ENCODE results near the gene PPP1R2B.
"Not testable (repeated sequence)": the region's sequence is repeated elsewhere in the genome, so short reads cannot be mapped to it uniquely, and the experiment has no call there.

Gene PPP1R2B

DNA sequence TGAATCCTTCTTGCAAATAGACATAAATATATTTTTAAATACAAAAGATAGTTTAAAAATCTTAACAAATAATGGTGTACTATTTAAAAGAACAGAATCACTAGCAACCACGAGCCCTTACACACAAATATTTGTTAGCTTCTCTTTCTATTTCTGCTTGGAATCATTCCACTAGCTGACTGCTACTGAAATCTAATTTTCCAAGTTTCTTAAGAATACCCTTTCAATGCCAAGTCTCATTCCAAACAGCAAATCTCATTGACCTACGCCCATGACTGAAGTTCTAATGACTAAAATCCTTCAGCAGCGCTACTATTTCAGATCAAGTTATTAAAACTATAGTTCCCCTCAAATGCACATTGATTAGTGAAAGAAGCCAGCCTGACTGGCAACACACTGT, 13.2 kb upstream of the PPP1R2B start:
- no peak overlapping the region for H3K4me3 ChIP-seq (ENCODE audit: low read depth, low read length)
- TF ChIP-seq, protein P1, sequence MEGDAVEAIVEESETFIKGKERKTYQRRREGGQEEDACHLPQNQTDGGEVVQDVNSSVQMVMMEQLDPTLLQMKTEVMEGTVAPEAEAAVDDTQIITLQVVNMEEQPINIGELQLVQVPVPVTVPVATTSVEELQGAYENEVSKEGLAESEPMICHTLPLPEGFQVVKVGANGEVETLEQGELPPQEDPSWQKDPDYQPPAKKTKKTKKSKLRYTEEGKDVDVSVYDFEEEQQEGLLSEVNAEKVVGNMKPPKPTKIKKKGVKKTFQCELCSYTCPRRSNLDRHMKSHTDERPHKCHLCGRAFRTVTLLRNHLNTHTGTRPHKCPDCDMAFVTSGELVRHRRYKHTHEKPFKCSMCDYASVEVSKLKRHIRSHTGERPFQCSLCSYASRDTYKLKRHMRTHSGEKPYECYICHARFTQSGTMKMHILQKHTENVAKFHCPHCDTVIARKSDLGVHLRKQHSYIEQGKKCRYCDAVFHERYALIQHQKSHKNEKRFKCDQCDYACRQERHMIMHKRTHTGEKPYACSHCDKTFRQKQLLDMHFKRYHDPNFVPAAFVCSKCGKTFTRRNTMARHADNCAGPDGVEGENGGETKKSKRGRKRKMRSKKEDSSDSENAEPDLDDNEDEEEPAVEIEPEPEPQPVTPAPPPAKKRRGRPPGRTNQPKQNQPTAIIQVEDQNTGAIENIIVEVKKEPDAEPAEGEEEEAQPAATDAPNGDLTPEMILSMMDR (IDR thresholded peaks at IDR 0.05; ENCODE audit: borderline replicate concordance, insufficient read depth, low read depth, low read length) = no peak

DNA sequence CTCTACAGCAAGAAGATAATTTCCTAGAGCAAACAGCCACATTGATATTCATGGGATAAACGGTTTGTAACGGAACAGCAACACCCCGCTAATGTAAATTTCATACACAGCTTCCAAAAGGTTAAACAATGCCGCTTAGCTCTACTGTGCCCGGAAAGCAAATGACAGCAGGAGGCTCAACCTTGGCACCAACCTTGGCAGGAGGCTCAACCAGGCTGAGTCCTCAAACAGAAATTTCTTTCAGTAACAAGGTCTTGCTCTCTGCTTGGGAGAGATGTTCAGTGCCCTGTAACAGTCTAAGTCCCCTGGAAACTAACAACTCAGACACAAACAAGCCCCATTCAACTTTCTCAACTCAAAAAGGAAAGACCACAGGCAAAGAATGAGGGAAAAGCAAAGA, 11.1 kb upstream of the PPP1R2B start:
- no peak overlapping the region for H3K4me3 ChIP-seq (ENCODE audit: low read depth, low read length)
- TF ChIP-seq, protein P1 (IDR thresholded peaks at IDR 0.05; ENCODE audit: borderline replicate concordance, insufficient read depth, low read depth, low read length) = no peak

DNA sequence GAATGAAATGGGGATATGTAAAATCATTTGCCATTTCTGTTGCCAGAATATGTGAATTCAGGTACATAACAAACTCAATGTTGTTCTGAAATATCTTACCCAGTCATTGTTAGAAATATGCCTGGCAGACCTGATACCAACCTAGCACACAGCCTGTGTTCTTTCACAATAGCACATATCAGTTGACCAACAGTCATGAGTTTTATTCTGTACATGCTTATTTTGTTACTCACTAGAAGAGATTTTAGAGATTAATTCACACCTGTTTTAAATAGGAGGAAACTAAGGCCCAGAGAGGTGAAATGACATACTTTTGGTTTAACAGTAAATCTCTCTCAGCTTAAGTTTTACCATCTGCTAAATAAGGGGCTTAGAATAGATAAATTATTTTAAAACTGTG, 8.4 kb upstream of the PPP1R2B start:
- TF ChIP-seq, protein P1 (IDR thresholded peaks at IDR 0.05; ENCODE audit: borderline replicate concordance, insufficient read depth, low read depth, low read length) = no peak
- no peak overlapping the region for H3K4me3 ChIP-seq (ENCODE audit: low read depth, low read length)

DNA sequence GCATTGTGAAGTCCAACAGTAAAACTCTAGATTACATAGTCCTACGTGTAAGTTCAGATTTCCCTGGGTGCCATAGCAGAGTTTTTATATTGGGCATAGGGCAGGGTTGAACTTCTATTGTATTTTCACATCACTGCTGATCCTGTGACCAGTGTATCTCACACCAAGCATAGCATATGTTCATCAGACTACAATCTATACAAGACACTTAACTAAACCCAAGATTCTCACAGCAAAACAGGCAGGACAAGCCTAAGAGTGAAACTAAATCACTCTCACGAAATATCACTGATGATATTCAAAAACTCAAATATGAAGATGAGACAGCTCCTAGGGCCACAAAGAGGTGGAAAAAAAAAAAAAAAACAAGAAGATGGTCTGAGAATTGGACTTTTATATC, 3.2 kb upstream of the PPP1R2B start:
- H3K4me3 ChIP-seq (ENCODE audit: low read depth, low read length) = no peak overlapping the region
- TF ChIP-seq, protein P1 (IDR thresholded peaks at IDR 0.05; ENCODE audit: borderline replicate concordance, insufficient read depth, low read depth, low read length) = no peak

DNA sequence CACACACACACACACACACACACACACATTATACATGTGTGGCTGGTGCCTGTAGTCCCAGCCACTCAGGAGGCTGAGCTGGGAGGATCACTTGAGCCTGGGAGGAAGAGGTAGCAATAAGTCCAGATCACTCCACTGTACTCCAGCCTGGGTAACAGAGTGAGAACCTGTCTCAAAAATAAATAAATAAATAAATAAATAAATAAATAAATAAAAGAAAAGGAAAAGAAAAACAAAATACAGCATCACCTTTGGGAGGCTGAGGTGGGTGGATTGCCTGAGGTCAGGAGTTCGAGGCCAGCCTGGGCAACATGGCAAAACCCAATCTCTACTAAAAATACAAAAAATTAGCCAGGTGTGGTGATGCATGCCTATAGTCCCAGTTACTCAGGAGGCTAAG, 1.6 kb upstream of the PPP1R2B start:
- not testable (repeated sequence) for H3K4me3 ChIP-seq (ENCODE audit: low read depth, low read length)

DNA sequence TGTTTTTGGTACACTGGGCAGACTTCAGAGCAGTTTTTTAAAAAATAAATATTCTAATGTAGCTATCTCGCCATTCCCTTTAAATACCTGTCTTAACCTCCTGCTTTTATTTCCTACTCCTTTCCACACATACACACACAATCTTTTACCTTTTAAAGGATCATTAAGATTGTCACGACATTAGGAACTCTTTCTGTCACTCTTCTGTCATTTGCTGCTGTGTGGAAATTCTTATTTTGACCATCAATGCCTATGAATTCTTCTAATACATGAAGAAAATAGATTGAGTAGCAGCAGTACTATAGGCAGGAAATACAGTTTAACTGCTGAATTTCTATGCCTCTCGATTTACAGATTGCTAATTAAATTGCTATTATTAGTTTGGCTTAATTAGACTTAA, 1.8 kb downstream of the PPP1R2B start:
- no peak overlapping the region for H3K4me3 ChIP-seq (ENCODE audit: low read depth, low read length)
- TF ChIP-seq, protein P1 (IDR thresholded peaks at IDR 0.05; ENCODE audit: borderline replicate concordance, insufficient read depth, low read depth, low read length) = no peak

DNA sequence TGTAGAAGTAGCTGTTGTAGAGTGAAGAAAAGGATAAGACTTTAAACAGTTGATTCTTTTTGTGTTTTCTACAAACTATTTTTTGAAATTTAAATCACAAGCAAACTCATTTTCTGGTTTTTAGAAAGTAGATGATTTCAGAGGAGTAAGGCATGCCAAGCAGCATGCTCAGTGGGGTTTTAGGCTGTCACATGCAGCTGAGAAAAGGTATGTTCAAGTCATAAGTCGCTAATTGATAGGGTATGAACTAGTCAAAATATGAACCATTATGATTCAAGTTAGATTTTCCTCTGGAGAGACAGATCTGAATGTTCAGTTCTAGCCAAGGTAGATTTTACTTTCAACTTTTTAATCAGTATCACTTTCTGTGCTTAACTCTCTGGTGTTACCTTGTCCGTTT, 3.0 kb downstream of the PPP1R2B start:
- not testable (repeated sequence) for H3K4me3 ChIP-seq (ENCODE audit: low read depth, low read length)

DNA sequence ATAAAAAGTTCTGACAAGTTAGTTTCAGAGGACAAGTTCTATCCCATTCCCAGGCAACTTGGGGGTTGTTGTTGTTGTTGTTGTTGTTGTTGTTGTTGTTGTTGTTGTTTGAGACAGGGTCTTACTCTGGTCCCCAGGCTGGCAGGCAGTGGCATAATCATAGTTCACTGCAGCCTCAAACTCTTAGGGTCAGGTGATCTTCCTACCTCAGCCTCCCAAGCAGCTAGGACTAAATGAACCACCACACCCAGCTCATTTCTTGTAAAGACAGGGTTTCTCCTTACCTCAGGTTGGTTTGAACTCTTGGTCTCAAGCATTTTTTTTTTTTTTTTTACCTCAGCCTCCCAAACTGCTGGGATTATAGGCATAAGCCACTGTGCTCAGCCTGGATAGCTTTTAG, 15.3 kb downstream of the PPP1R2B start:
- TF ChIP-seq, protein P1 (IDR thresholded peaks at IDR 0.05; ENCODE audit: borderline replicate concordance, insufficient read depth, low read depth, low read length) = no peak
- no peak overlapping the region for H3K4me3 ChIP-seq (ENCODE audit: low read depth, low read length)
